RWPE1 (cell line): ENCODE measurements around the gene CDC42SE2.
A peak's percentile ranks its signal among the peaks of the same experiment; 100 is the strongest.

Experiments
- CTCF ChIA-PET: fragments of 350-600 bp; sonication (Branson Sonifier 250); formaldehyde crosslinking; extraction: SDS; loops from one replicate; lab custom pipeline; 2021; lab: Yijun Ruan, JAX
- POLR2A ChIA-PET: fragments of 400-600 bp; formaldehyde crosslinking; extraction: SDS; loops from one replicate; lab custom pipeline; 2020; ENCODE audit warnings: antibody characterized with exemption; ENCODE audit not compliant: low non-redundant PET; lab: Yijun Ruan, JAX
- DNase-seq: peaks from one replicate; pipeline ENCODE4 v3.0.0; 2012; ENCODE audit warnings: low spot score
- H3K27ac ChIP-seq: fragments of 450-650 bp; 2 replicates; pipeline ENCODE4 v1.5.1; 2017
- CTCF ChIP-seq: fragments of 450-650 bp; conservative IDR thresholded peaks from 2 replicates; pipeline ENCODE4 v1.5.1; 2017; ENCODE audit warnings: low read depth, mild to moderate bottlenecking

The CDC42SE2 gene

GRCh38 chr5:131221888-131222287, 42.0 kb upstream of the CDC42SE2 start:
- ChIA-PET POLR2A (no interaction called here), CTCF (no interaction called here)
- no peak for TF ChIP-seq CTCF
- peak; percentile 55 for DNase-seq
- H3K27ac ChIP-seq = no peak overlapping the region

GRCh38 chr5:131222731-131223130, 41.1 kb upstream of the CDC42SE2 start:
- ChIA-PET CTCF (no interaction called here), POLR2A (no interaction called here)
- DNase-seq = no peak
- H3K27ac ChIP-seq = no peak overlapping the region
- TF ChIP-seq CTCF = no peak

GRCh38 chr5:131223751-131224386, 40.0 kb upstream of the CDC42SE2 start:
- no peak overlapping the region for H3K27ac ChIP-seq
- ChIA-PET POLR2A (no interaction called here), CTCF (no interaction called here)
- no peak for DNase-seq
- no peak for TF ChIP-seq CTCF

- TF ChIP-seq CTCF = no peak
- ChIA-PET POLR2A (no interaction called here), CTCF (no interaction called here)
- no peak for DNase-seq
- no peak overlapping the region for H3K27ac ChIP-seq
Measured at GRCh38 chr5:131224387-131225201, 39.3 kb upstream of the CDC42SE2 start.

GRCh38 chr5:131225282-131225974, 38.4 kb upstream of the CDC42SE2 start:
- no peak overlapping the region for H3K27ac ChIP-seq
- no peak for DNase-seq
- ChIA-PET POLR2A (no interaction called here), CTCF (no interaction called here)
- TF ChIP-seq CTCF = no peak

- CTCF ChIA-PET = no interaction called here
- H3K27ac ChIP-seq = no peak overlapping the region
- POLR2A ChIA-PET = no interaction called here
- TF ChIP-seq CTCF = no peak
- DNase-seq = no peak
Measured at GRCh38 chr5:131226899-131227298, 37.0 kb upstream of the CDC42SE2 start.
